NCI-H1092 treated with DMSO at 0.1 percent for 48 hours (cell line): ENCODE data around the gene SMTNL2.

Experiments used
- DNase-seq: peaks from one replicate; lab custom pipeline; 2025; lab: John Stamatoyannopoulos, UW

SMTNL2 gene

GRCh38 chr17:4584101-4584916 is at the start of gene SMTNL2:
Gene SMTNL2, plus strand, starts transcription at chr17:4584529. Its CDS starts 77 bp downstream, at chr17:4584606.
- no peak for DNase-seq

DNA sequence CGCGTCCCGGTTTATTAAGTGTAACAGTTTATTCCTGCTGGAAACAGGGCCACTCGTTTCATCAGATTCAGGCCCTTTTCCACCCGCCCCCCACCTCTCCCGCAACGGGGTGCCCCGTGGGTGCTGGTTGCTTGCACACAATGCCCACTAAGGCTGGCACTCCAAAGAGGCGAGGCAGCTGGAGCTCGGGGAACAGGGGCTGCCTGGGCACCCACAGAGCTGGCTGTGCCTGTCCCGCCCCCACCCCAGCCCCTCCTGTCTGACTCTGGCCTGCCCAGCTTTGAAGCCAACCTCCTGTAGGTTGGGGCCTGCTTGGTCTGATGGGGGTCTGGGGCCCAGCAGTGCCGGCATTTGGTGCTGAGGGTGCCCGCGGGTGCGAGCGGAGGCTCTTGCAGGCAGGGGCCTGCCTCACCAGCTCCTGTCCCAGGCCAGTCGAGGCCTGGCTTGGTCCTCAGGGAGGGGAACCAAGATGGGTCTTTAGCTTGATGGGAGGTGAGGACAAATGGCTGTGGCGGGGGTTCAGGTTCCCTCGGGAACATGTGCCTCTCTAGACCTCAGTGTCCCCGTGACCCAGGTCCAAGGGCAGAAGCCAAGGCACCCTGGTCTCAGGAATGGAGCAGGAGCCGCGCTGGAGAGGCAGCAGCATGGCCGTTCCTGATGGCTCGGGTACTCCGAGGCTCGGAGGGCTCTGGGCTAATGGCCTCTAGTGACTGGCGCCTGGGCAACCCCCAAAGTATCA is 49.2 kb upstream of the SMTNL2 start:
- DNase-seq = no peak

GRCh38 chr17:4535667-4536258 is 48.6 kb upstream of the SMTNL2 start:
- DNase-seq = no peak

DNA sequence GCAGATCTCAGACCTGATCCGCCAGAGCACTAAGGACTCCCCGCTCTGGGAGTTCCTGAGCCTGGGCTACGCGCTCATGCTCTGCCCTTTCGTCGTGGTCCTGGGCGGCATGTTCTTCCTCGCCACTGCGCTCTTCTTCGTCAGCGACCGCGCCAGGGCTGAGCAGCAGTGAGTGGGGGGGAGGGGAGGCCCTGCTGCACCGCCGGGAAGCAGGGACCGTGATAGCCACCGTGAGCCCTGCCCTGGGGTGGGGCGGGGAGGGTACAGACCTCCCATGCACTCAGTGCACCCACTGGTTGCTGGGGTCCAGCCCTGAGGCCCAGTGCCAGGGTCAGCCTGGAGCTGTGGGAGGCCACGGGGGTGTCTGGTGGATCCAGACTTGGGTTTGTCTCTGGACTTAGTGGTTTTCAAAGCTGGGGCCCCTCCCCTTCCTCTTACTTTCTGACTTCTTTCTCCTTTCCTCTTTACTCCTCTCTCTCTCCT is 48.0 kb upstream of the SMTNL2 start:
- no peak for DNase-seq

DNA sequence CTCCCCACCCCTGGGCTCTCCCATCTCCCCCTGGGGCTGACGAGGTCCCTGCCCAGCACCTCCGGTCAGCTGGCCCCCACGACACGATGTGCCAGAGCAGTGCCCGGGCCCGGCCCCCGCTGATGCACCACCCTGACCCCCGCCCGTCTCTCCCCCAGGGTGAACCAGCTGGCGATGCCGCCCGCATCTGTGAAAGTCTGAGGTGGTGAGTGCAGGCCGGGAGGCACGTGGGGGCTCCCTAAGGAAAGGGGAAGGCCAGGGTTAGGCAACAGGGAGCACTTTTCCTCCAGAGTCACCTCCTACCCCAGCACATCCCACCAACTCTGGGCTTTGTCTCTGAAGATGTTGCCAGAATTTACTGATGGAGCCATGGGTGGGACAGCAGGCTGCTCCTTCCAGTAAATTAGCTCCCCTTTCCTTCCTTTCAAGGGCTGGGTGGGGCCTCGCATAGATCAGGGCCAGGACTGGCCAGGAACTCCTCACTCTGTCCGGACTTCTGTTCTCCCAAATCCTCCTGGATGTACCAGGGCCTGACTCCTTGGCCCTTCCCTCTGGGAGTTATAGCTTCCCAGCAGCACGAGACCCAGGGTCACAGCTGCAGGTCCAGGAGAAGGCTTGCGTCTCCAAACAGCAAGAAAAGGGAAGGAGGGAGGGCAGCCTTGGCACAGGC is 47.5 kb upstream of the SMTNL2 start:
- DNase-seq = no peak

GRCh38 chr17:4537451-4538235 is 46.7 kb upstream of the SMTNL2 start:
- DNase-seq = no peak

DNA sequence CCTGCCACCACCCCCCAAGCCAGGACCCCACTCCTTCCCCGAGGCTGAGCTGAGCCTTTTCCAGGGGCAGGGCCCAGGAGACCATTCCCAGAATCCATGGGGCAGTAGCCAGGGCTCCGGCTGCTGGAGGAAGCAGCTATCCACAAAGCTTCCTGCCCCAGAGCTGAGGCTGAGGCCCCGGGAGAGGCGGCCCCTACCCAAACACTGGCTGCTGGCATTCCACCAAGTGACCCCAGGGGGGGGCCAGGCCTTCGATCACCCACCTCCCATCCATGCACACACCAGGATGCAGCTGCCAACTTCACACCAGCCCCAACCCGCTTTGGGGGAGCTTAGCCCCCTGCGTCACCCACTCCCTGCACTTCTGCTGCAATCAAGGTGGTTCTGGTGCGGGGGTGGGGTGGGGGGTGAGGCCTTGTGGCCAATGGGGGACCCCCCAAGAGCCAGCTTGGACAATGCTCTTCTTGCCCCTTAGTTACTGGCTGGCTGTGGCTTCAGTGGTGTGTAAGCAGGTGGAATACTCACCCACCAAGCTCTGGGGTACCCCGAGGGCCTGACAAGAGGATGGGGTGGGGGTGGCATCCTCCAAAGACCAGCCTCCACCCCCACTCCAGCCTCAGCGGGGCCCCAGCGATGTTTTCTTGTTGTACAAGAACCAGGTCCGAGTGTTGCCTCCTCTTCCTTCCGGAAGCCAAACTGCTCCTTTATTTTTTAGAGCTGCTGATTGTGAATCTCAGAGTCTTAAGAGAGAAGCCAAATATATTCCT is 45.9 kb upstream of the SMTNL2 start:
- no peak for DNase-seq

DNA sequence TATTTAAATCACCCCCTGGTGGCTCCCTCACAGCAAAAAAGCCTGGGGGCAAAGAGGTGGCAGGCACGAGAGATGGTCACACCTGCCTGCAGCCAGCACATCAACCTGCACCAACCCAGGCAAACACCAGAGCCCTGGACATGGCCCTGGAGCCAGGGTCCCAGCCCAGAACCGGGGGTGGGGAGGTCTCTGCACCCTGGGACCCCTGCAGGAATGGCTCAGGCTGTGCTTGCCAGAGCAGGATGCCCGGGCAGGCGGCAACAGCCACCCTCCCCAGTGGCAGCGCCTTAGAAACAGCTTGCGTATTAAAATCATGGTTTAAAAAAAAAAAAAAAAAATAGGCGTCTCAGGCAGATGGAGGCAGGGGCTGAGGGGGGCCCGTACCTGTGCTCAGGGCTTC is 45.3 kb upstream of the SMTNL2 start:
- DNase-seq = no peak

DNA sequence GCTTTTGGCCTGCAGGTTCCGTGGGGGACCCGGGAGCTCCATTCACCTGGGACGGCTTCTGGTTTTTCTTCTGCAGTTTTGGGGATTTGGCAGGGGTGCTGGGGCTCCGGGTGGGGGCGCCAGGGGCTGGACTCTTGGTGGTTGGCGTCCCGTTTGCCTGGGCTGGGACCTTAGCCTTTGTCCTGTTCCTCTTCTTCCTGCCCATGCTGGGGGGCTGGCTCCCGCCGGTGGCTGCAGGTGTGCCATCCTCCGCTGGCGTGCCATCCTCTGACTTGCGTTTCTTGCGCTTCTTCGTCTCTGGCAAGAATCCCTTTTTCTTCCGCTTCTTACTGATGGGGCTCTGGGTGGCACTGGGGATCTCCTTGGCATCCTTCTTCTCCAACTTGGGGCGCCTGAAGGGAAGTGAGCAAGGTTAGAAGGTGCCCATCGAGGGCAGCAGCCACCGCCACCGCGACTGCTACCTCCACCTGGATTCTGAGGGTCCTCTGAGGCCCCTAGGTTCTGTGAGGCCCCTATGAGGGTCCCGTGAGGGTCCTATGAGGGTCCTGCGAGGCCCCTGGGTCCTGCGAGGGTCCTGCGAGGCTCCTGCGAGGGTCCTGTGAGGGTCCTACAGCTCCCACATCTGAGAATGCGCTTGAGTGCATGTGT is 44.6 kb upstream of the SMTNL2 start:
- DNase-seq = no peak

DNA sequence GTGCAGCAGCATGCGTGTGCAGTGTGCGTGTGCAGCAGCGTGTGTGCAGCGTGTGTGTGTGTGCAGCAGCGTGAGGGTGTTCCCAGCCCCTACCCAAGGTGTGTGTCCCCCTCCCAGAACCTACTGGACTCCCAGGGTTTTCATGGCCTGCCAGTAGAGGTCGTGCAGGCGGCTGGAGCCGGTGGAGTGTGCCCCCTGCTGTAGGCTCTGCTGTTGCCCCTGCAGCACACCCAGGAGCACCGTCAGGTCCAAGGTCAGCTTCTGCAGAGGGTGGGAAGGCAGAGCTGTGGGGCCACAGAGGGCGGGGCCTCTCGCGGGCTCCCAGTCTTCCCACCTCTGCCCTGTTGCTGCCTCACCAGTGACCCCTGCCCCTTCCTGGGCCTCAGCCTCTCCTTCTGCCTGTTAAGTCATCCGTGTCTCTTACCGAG is 44.1 kb upstream of the SMTNL2 start:
- DNase-seq = no peak

- DNase-seq = no peak
Observed at GRCh38 chr17:4540687-4541327, 43.5 kb upstream of the SMTNL2 start.

- no peak for DNase-seq
Observed at GRCh38 chr17:4541328-4542002, 42.9 kb upstream of the SMTNL2 start.

GRCh38 chr17:4542003-4542725 is 42.2 kb upstream of the SMTNL2 start:
- DNase-seq = no peak

DNA sequence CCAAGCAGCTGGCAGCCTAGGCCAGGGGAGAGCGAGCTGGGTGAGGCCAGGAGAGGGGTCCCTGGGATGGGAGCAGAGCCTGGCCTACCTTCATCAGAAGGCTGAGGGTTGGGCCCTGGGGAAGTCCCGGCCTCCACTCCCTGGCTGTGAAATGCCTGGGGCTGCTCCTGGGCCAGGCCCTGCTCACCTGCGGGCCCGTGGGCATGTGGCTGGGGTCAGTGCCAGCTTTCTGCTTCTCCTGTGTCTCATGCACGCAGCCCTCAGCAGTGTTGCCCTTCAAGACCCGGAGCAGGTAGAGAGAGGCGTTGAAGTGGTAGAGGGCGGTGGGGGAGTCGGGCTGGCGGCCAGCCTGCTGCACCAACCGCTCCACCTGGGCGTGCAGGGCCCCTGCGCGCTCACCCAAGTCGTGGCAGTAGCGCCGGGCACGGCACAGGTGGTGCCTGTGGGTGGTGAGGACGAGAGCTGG is 41.6 kb upstream of the SMTNL2 start:
- no peak for DNase-seq

DNA sequence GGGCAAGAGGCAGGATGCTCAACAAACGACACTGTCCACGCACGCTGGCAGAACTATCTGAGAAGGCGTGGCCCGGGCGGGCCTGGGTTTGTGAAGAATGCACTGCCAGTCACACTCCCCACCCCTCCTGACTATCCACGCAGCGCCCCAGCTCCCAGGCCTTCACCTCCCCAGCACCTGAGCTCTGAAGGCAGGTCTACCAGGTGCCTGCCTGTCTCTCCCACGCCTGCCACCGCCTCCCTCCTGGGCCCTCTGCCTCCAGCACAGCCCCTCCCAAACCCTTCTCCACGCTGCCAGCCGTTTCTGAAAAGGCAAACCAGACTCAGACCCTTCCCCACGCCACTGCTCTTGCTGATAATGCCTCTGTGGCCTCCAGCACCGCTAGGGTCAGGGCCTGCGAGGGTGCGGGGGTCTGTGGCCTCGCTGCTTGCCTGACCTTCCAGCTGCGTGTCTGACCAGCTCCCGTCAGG is 40.7 kb upstream of the SMTNL2 start:
- DNase-seq = no peak

- no peak for DNase-seq
Observed at GRCh38 chr17:4544135-4544950, 40.0 kb upstream of the SMTNL2 start.

- no peak for DNase-seq
Observed at GRCh38 chr17:4544951-4545216, 39.4 kb upstream of the SMTNL2 start.
